Measurements from ENCODE around the gene ZFYVE28. TPM values are rescaled to one million over a fixed set of nuclear protein-coding genes. Genes with fewer than 3 reads are reported as not detected.

Gene ZFYVE28
- total RNA-seq, 1 donor, result 10.5 TPM

DNA sequence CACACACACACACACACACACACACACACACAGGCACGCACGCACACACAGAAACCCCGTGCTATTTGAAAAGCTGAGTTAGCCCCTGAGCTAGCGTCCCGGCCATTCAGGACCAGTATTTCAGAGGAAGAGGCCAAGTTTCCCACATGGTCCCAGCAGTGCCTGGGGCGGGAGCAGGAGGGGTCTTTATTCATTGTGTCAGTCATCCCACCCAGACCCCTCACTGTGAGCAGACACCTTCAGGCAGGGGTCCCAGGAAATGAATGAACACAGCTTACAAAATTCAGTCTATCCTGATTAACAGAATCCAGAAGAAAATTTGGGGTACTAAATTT, 58.1 kb downstream of the ZFYVE28 start:
- H3K36me3 ChIP-seq (ENCODE audit: insufficient read depth, low read length), result no peaks in the 10 kb centered on the region
- H2AFZ ChIP-seq (ENCODE audit: low read length), result no peak overlapping the region
- H3K9me3 ChIP-seq (ENCODE audit: low read depth, low read length), result no peaks in the 10 kb centered on the region
- H3K4me3 ChIP-seq (ENCODE audit: insufficient read depth, low read length), result no peak overlapping the region
- no peaks in the 10 kb centered on the region for H3K27me3 ChIP-seq (ENCODE audit: insufficient read depth, low read length)
- peaks cover 4% of the 10 kb centered on the region for H3K4me1 ChIP-seq (ENCODE audit: insufficient read depth, low read length)
- no peak overlapping the region for H3K27ac ChIP-seq (ENCODE audit: low read depth, low read length)
- no peak overlapping the region for H3K4me2 ChIP-seq (ENCODE audit: insufficient read depth, low read length)
- DNase-seq (ENCODE audit: insufficient read length, low spot score, missing footprints), result peak; percentile 17
- H3K79me2 ChIP-seq (ENCODE audit: insufficient read depth, low read length), result no peaks in the 10 kb centered on the region
- no peaks in the 10 kb centered on the region for H4K20me1 ChIP-seq (ENCODE audit: insufficient read depth, low read length)
- TF ChIP-seq, protein P1, sequence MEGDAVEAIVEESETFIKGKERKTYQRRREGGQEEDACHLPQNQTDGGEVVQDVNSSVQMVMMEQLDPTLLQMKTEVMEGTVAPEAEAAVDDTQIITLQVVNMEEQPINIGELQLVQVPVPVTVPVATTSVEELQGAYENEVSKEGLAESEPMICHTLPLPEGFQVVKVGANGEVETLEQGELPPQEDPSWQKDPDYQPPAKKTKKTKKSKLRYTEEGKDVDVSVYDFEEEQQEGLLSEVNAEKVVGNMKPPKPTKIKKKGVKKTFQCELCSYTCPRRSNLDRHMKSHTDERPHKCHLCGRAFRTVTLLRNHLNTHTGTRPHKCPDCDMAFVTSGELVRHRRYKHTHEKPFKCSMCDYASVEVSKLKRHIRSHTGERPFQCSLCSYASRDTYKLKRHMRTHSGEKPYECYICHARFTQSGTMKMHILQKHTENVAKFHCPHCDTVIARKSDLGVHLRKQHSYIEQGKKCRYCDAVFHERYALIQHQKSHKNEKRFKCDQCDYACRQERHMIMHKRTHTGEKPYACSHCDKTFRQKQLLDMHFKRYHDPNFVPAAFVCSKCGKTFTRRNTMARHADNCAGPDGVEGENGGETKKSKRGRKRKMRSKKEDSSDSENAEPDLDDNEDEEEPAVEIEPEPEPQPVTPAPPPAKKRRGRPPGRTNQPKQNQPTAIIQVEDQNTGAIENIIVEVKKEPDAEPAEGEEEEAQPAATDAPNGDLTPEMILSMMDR (IDR thresholded peaks at IDR 0.05; ENCODE audit: extremely low read depth, low read depth, low read length), result no peak

DNA sequence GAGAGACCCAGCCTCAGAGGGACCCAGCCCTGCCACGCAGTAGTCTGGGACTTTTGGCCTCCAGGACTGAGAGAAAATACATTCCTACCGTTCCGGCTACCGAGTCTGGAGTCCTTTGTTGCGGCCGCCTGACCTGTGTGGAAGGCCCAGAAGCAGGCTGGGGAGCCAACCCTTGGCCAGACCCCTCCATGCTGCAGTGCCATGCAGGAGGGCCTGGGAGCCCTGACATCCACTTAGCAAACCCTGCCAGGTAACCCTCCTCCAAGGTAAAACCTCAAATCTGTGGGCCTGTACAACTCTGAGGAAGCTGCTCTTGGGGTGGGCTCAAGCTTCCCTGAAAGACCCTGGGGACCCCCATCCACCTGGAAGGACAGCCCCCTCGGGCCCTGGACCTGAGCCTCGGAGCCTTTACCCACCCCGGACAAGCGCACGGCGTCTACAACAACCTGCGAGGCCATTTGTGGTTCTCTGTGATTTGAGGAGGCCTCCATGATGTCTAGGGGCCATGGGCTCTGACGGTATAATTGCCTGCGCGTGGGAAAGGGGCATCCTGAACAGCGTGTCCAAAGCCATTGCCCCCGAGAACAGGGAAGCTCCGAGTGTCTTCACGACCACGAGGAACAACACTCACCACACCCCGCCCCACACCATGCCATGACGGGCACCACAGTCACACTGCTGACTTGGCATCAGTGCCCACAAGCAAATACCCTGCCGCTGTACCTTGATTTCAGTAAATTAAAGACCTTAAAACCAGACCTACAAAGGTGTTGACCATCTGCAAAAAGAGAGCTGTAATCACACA, 58.7 kb downstream of the ZFYVE28 start:
- TF ChIP-seq, protein P1 (IDR thresholded peaks at IDR 0.05; ENCODE audit: extremely low read depth, low read depth, low read length), result no peak
- Histone ChIP-seq H4K20me1 (ENCODE audit: insufficient read depth, low read length) (no peaks in the 10 kb centered on the region), H3K4me1 (ENCODE audit: insufficient read depth, low read length) (peaks cover 4% of the 10 kb centered on the region), H2AFZ (ENCODE audit: low read length) (no peak overlapping the region), H3K4me2 (ENCODE audit: insufficient read depth, low read length) (no peak overlapping the region), H3K79me2 (ENCODE audit: insufficient read depth, low read length) (no peaks in the 10 kb centered on the region), H3K27me3 (ENCODE audit: insufficient read depth, low read length) (no peaks in the 10 kb centered on the region), H3K4me3 (ENCODE audit: insufficient read depth, low read length) (no peak overlapping the region), H3K9me3 (ENCODE audit: low read depth, low read length) (no peaks in the 10 kb centered on the region), H3K27ac (ENCODE audit: low read depth, low read length) (no peak overlapping the region), H3K36me3 (ENCODE audit: insufficient read depth, low read length) (no peaks in the 10 kb centered on the region)
- peak; percentile 56 for DNase-seq (ENCODE audit: insufficient read length, low spot score, missing footprints)

DNA sequence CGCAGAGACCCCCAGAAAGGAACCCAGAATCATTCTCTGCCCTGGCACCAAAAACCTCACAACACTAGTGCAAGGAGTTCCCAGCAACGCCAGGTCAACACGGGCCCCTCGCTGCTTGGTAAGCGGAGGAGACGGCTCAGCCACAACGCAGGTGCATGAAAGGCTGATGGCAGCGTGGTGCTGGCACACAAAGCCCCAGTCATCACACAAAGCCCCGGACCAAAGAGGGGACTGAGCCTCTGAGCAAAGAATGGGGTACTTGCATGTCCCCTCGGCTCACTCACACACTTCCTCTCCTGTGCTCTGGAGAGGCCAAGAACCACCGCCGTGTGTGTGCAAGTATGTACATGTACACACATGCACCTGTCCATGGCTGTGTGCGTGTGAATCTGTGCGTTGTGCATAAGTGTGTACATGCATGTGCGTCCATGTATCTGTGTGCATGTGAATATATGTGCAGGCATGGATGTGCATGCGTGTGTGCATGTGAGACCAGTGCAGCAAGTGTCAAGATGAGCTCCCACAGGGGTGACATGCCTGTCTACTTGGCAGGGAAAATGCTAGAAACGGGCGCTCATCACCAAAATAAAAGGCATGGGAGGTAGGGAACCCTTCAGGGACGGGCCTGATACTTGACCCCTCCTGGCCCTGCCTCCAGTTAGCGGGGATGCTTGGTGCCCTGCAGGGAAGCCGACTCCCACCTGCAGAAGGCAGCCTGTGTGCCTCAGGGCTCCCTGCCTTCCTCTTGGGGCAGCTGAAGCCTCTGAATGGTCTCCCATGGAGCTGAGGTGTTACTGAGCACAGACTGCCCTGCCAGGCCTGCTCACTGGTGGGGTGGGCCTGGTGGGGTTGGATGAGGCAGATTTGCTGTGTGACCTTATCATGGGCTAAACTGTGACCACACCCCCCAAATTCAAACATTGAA, 60.4 kb downstream of the ZFYVE28 start:
- Histone ChIP-seq H3K27ac (ENCODE audit: low read depth, low read length) (no peak overlapping the region), H3K4me3 (ENCODE audit: insufficient read depth, low read length) (no peak overlapping the region), H3K36me3 (ENCODE audit: insufficient read depth, low read length) (no peaks in the 10 kb centered on the region), H2AFZ (ENCODE audit: low read length) (no peak overlapping the region), H3K4me2 (ENCODE audit: insufficient read depth, low read length) (no peak overlapping the region), H3K79me2 (ENCODE audit: insufficient read depth, low read length) (no peaks in the 10 kb centered on the region), H3K27me3 (ENCODE audit: insufficient read depth, low read length) (no peaks in the 10 kb centered on the region), H3K4me1 (ENCODE audit: insufficient read depth, low read length) (no peaks in the 10 kb centered on the region), H3K9me3 (ENCODE audit: low read depth, low read length) (no peaks in the 10 kb centered on the region), H4K20me1 (ENCODE audit: insufficient read depth, low read length) (no peaks in the 10 kb centered on the region)
- peak; percentile 61 for DNase-seq (ENCODE audit: insufficient read length, low spot score, missing footprints)
- TF ChIP-seq, protein P1 (IDR thresholded peaks at IDR 0.05; ENCODE audit: extremely low read depth, low read depth, low read length), result no peak

All from osteoblast (primary cell).